ENCODE results near the gene LMO2.

LMO2 gene

DNA sequence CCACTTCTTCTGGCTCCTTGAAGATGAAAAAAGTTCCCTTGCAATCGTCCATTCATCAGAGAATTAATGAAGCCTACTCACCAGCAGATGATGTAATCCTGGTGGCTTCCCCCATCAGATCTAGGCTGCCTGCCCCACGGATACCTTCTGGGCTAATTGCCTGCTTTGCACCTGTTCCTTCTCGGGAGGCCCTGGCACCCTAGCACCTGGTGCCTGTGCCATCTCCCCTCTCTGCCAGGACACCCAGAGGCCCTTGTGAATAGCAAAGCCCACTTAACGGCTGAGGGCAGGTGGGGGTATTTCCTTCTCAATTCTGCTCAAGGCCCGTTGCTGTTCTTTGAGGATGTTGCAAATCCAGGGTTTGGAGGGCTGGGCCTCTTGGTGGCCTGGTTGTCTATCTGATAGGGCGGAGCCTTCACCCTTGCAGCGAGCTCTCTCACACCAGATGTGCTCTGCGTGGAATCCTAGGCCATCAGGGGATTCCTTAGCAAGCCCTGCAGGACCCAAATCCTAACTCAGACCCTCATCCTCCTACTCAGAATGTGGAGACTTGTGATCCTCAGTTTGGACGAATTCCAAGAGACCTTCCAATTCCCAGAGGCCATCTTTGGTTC is at the start of gene LMO2:
Gene LMO2, minus strand, starts transcription at position 363 of the 614 bp plus-strand sequence. CDS start 22,360 bp downstream, outside the sequence.
- TF ChIP-seq CTCF (conservative IDR thresholded peaks at IDR 0.05; ENCODE audit: control insufficient read depth, insufficient read depth, low read depth, low read length), result no peak
- H3K4me3 ChIP-seq (ENCODE audit: control insufficient read depth, low read depth, low read length), result no peak within 1 kb of the TSS
- no peak for DNase-seq (ENCODE audit: low read depth)

DNA sequence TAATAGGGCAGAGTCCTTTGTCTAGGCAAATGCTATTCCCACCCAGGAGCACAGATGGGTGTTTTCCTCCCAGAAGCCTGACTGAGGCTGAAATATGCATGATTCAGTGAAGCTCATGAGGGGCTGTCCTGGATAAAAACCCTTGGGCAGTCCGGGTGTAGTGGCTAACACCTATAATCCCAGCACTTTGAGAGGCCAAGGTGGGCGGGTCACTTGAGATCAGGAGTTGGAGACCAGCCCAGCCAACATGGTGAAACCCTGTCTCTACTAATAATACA is 48.6 kb upstream of the LMO2 start:
- TF ChIP-seq CTCF (conservative IDR thresholded peaks at IDR 0.05; ENCODE audit: control insufficient read depth, insufficient read depth, low read depth, low read length), result no peak
- no peak for DNase-seq (ENCODE audit: low read depth)
- no peak overlapping the region for H3K4me3 ChIP-seq (ENCODE audit: control insufficient read depth, low read depth, low read length)

GRCh38 chr11:33936725-33937604 is 45.1 kb upstream of the LMO2 start:
- no peak overlapping the region for H3K4me3 ChIP-seq (ENCODE audit: control insufficient read depth, low read depth, low read length)
- peak; percentile 57 for DNase-seq (ENCODE audit: low read depth)
- TF ChIP-seq CTCF (conservative IDR thresholded peaks at IDR 0.05; ENCODE audit: control insufficient read depth, insufficient read depth, low read depth, low read length), result no peak

DNA sequence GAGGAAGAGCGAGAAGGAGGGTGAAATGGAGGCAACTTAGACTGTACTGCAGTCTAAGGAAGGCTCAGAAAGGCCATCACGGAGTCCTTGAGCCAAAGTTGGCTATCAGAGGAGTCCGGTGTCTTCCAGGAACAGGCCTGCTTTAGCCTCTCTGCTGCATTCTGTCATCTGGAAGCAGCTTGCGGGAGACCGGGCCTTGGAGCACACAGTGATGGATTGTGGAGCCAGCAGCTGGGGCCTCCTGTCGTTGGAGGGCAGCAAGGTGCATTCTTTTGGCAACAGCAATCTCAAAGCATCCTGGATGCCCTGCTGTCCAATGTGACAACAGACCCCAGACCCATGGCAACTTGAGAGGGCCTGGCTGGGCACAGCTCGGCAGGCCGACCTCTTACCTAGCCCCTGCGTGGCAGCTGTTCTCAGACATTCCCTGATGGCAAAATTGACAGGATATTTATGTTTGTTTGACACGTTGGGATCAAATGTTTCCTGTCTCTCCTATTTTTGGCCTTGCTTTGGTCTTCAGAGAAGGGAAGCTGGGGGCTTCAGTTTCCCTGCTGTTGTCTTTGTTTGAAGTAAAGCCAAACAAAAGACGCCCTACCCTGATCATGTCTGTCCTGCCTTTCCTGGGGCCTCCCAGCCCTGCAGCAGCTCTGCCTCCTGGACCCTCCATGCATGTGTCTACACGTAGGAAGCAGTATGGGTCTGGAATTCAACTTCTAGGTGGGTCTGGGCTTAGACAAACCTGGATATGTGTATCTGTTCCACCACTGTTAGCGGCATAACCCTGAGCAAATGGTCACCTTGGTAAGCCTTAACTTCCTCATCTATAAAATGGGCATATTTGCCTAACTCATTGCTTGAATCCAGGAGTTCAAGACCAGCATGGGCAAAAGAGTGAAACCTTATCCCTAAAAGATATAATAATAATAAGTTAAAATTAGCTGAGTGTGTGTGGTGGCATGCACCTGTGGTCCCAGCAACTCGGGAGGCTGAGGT is 43.9 kb upstream of the LMO2 start:
- H3K4me3 ChIP-seq (ENCODE audit: control insufficient read depth, low read depth, low read length), result no peak overlapping the region
- no peak for DNase-seq (ENCODE audit: low read depth)
- TF ChIP-seq CTCF (conservative IDR thresholded peaks at IDR 0.05; ENCODE audit: control insufficient read depth, insufficient read depth, low read depth, low read length), result no peak

GRCh38 chr11:33935005-33935404 is 43.1 kb upstream of the LMO2 start:
- no peak for DNase-seq (ENCODE audit: low read depth)
- H3K4me3 ChIP-seq (ENCODE audit: control insufficient read depth, low read depth, low read length), result no peak overlapping the region
- no peak for TF ChIP-seq CTCF (conservative IDR thresholded peaks at IDR 0.05; ENCODE audit: control insufficient read depth, insufficient read depth, low read depth, low read length)

GRCh38 chr11:33934450-33934849 is 42.6 kb upstream of the LMO2 start:
- no peak overlapping the region for H3K4me3 ChIP-seq (ENCODE audit: control insufficient read depth, low read depth, low read length)
- no peak for TF ChIP-seq CTCF (conservative IDR thresholded peaks at IDR 0.05; ENCODE audit: control insufficient read depth, insufficient read depth, low read depth, low read length)
- no peak for DNase-seq (ENCODE audit: low read depth)

Data from fibroblast of mammary gland (primary cell).